Sigmoid colon (tissue), 4 donors: ENCODE data around the gene CT45A10.
"Not testable (repeated sequence)": the region's sequence is repeated elsewhere in the genome, so short reads cannot be mapped to it uniquely, and the experiment has no call there.

ENCODE experiments used
- CTCF ChIP-seq, 4 experiments: fragments of 450-650 bp in 3 of 4; fragments of 200-600 bp in 1 of 4; IDR thresholded peaks; one replicate each; pipeline ENCODE4 v1.5.1; 2016 to 2019; ENCODE audit warnings: antibody characterized with exemption in 4 of 4, mild to moderate bottlenecking in 3 of 4, moderate library complexity in 2 of 4
- POLR2A ChIP-seq, 2 donors: fragments of 450-650 bp; IDR thresholded peaks; one replicate each; pipeline ENCODE4 v1.6.1; 2016; ENCODE audit warnings: antibody characterized with exemption in 2 of 2, mild to moderate bottlenecking in 2 of 2, moderate library complexity in 2 of 2
- POLR2AphosphoS5 ChIP-seq, 4 donors: sonication (generic); formaldehyde crosslinking; IDR thresholded peaks; one replicate each; pipeline ENCODE4 v1.6.1; 2017; ENCODE audit warnings: antibody characterized with exemption in 4 of 4

GRCh38 chrX:135837180-135837579, 56.1 kb downstream of the CT45A10 start, which contains the start of gene CT45A7:
- TF ChIP-seq POLR2AphosphoS5, CTCF, POLR2A (IDR thresholded peaks at IDR 0.05): not testable (repeated sequence)
